ENCODE measurements around the gene CMA1. TPM values are rescaled to one million over a fixed set of nuclear protein-coding genes. Genes with fewer than 3 reads are reported as not detected.
"Not testable (repeated sequence)": the region's sequence is repeated elsewhere in the genome, so short reads cannot be mapped to it uniquely, and the experiment has no call there.

CMA1 gene
- total and polyA plus RNA-seq, 4 donors, result 0.81 TPM; not detected in 3

DNA sequence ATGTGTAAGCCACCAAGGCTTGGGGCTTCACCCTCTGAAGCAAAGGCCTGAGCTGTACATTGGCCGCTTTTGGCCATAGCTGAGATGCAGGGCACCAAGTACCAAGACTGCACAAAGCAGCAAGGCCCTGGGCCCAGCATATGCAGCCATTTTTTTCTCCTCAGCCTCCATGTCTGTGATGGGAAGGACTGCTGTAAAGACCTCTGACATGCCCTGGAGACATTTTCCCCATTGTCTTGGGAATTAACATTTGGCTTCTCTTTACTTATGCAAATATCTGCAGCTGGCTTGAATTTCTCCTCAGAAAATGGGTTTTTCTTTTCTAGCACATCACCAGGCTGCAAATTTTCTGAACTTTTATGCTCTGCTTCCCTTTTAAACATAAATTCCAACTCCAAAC lies 28.1 kb downstream of the CMA1 start:
- H3K9ac ChIP-seq (ENCODE audit: low read depth in 1 of 2, low read length in 2 of 2); H3K4me3 ChIP-seq (ENCODE audit: low read depth in 1 of 3, low read length in 3 of 3); H3K9me3 ChIP-seq (ENCODE audit: control insufficient read depth in 4 of 4, low read length in 3 of 4); H3K27ac ChIP-seq (ENCODE audit: low read depth in 1 of 2, low read length in 2 of 2); DNase-seq (ENCODE audit: low spot score); H3K27me3 ChIP-seq (ENCODE audit: control insufficient read depth in 4 of 4, insufficient read depth in 4 of 4, low read length in 3 of 4); H3K36me3 ChIP-seq (ENCODE audit: control insufficient read depth in 4 of 4, insufficient read depth in 3 of 4, low read depth in 1 of 4, low read length in 3 of 4); H3K4me1 ChIP-seq (ENCODE audit: control insufficient read depth in 4 of 4, insufficient read depth in 4 of 4, low read length in 3 of 4): not testable (repeated sequence)
- whole genome bisulfite sequencing, result 2% methylated on average over 1 of the region's 1 CpG

DNA sequence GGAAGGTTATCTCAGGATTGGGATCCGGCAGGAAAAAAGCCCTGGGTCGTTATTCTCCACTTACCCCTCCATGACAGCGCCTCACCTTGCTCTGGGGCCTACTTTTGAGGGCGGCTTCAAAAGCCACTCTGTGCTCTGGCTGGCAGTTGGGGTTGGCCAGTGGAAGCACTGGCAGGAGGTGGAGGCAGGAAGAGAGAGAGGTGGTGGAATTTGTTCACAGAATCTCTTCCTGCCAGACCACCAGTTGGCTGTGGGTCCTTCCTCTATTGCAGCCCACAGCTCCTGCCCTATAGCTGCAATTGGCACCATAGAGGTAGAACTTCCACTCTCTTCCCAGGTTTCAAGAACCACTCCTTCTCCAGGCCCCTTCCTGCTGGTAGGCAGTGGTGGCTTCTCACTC lies 32.8 kb downstream of the CMA1 start:
- Histone ChIP-seq H3K27ac (ENCODE audit: low read depth in 1 of 2, low read length in 2 of 2) (no peak overlapping the region), H3K9me3 (ENCODE audit: control insufficient read depth in 4 of 4, low read length in 3 of 4) (no peaks in the 10 kb centered on the region), H3K4me3 (ENCODE audit: low read depth in 1 of 3, low read length in 3 of 3) (no peak overlapping the region), H3K4me1 (ENCODE audit: control insufficient read depth in 4 of 4, insufficient read depth in 4 of 4, low read length in 3 of 4) (no peaks in the 10 kb centered on the region), H3K27me3 (ENCODE audit: control insufficient read depth in 4 of 4, insufficient read depth in 4 of 4, low read length in 3 of 4) (no peaks in the 10 kb centered on the region), H3K9ac (ENCODE audit: low read depth in 1 of 2, low read length in 2 of 2) (no peak overlapping the region), H3K36me3 (ENCODE audit: control insufficient read depth in 4 of 4, insufficient read depth in 3 of 4, low read depth in 1 of 4, low read length in 3 of 4) (no peaks in the 10 kb centered on the region)
- 85% methylated on average over 4 of the region's 4 CpGs for WGBS
- TF ChIP-seq, protein P1, sequence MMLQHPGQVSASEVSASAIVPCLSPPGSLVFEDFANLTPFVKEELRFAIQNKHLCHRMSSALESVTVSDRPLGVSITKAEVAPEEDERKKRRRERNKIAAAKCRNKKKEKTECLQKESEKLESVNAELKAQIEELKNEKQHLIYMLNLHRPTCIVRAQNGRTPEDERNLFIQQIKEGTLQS (IDR thresholded peaks at IDR 0.05), result no peak
- TF ChIP-seq SP1 (IDR thresholded peaks at IDR 0.05) (no peak), TAF1 (conservative IDR thresholded peaks at IDR 0.05) (no peak), NR2F2 (IDR thresholded peaks at IDR 0.05) (no peak), HNF4G (IDR thresholded peaks at IDR 0.05) (no peak), GABPA (IDR thresholded peaks at IDR 0.05 in 1 of 2, conservative IDR thresholded peaks at IDR 0.05 in 1 of 2) (no peak), FOXA2 (IDR thresholded peaks at IDR 0.05) (no peak), RXRA (IDR thresholded peaks at IDR 0.05) (no peak), RAD21 (IDR thresholded peaks at IDR 0.05) (no peak), EGR1 (IDR thresholded peaks at IDR 0.05; ENCODE audit: low read depth in 2 of 2) (no peak), YY1 (IDR thresholded peaks at IDR 0.05) (no peak), HNF4A (conservative IDR thresholded peaks at IDR 0.05) (no peak), FOXA1 (IDR thresholded peaks at IDR 0.05) (no peak)
- TF ChIP-seq, protein P2, sequence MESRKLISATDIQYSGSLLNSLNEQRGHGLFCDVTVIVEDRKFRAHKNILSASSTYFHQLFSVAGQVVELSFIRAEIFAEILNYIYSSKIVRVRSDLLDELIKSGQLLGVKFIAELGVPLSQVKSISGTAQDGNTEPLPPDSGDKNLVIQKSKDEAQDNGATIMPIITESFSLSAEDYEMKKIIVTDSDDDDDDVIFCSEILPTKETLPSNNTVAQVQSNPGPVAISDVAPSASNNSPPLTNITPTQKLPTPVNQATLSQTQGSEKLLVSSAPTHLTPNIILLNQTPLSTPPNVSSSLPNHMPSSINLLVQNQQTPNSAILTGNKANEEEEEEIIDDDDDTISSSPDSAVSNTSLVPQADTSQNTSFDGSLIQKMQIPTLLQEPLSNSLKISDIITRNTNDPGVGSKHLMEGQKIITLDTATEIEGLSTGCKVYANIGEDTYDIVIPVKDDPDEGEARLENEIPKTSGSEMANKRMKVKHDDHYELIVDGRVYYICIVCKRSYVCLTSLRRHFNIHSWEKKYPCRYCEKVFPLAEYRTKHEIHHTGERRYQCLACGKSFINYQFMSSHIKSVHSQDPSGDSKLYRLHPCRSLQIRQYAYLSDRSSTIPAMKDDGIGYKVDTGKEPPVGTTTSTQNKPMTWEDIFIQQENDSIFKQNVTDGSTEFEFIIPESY (IDR thresholded peaks at IDR 0.05), result no peak
- TF ChIP-seq, protein P3, sequence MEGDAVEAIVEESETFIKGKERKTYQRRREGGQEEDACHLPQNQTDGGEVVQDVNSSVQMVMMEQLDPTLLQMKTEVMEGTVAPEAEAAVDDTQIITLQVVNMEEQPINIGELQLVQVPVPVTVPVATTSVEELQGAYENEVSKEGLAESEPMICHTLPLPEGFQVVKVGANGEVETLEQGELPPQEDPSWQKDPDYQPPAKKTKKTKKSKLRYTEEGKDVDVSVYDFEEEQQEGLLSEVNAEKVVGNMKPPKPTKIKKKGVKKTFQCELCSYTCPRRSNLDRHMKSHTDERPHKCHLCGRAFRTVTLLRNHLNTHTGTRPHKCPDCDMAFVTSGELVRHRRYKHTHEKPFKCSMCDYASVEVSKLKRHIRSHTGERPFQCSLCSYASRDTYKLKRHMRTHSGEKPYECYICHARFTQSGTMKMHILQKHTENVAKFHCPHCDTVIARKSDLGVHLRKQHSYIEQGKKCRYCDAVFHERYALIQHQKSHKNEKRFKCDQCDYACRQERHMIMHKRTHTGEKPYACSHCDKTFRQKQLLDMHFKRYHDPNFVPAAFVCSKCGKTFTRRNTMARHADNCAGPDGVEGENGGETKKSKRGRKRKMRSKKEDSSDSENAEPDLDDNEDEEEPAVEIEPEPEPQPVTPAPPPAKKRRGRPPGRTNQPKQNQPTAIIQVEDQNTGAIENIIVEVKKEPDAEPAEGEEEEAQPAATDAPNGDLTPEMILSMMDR (IDR thresholded peaks at IDR 0.05; ENCODE audit: low read depth, low read length, missing input control), result no peak
- TF ChIP-seq, protein P4, sequence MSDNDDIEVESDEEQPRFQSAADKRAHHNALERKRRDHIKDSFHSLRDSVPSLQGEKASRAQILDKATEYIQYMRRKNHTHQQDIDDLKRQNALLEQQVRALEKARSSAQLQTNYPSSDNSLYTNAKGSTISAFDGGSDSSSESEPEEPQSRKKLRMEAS (IDR thresholded peaks at IDR 0.05), result no peak
- no peak for DNase-seq (ENCODE audit: low spot score)

DNA sequence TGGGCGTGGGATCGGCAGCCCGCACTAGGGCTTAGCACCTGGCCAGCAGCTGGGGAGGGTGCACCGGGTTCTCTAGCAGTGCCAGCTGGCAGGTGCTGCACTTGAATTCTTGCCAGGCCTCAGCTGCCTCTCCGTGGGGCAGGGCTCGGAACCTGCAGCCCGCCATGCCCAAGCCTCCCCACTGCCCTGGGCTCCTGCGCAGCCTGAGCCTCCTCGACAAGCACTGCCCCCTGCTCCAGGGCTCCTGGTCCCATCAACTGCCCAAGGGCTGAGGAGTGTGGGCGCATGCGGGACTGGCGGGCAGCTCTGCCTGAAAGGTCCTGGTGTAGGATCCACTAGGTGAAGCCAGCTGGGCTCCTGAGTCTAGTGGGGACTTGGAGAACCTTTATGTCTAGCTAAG lies 34.9 kb downstream of the CMA1 start:
- H3K36me3 ChIP-seq (ENCODE audit: control insufficient read depth in 4 of 4, insufficient read depth in 3 of 4, low read depth in 1 of 4, low read length in 3 of 4), result no peaks in the 10 kb centered on the region
- no peaks in the 10 kb centered on the region for H3K9me3 ChIP-seq (ENCODE audit: control insufficient read depth in 4 of 4, low read length in 3 of 4)
- no peaks in the 10 kb centered on the region for H3K27me3 ChIP-seq (ENCODE audit: control insufficient read depth in 4 of 4, insufficient read depth in 4 of 4, low read length in 3 of 4)
- no peaks in the 10 kb centered on the region for H3K4me1 ChIP-seq (ENCODE audit: control insufficient read depth in 4 of 4, insufficient read depth in 4 of 4, low read length in 3 of 4)
- H3K9ac ChIP-seq (ENCODE audit: low read depth in 1 of 2, low read length in 2 of 2), result no peak overlapping the region
- DNase-seq (ENCODE audit: low spot score), result no peak
- H3K27ac ChIP-seq (ENCODE audit: low read depth in 1 of 2, low read length in 2 of 2), result no peak overlapping the region
- no peak overlapping the region for H3K4me3 ChIP-seq (ENCODE audit: low read depth in 1 of 3, low read length in 3 of 3)
- WGBS, result 73% methylated on average over 12 of the region's 12 CpGs
- TF ChIP-seq, protein P4 (IDR thresholded peaks at IDR 0.05), result no peak
- no peak for TF ChIP-seq JUND (IDR thresholded peaks at IDR 0.05)
- TF ChIP-seq FOXA1 (IDR thresholded peaks at IDR 0.05), result no peak
- no peak for TF ChIP-seq HNF4G (IDR thresholded peaks at IDR 0.05)
- no peak for TF ChIP-seq RAD21 (IDR thresholded peaks at IDR 0.05)
- no peak for TF ChIP-seq YY1 (IDR thresholded peaks at IDR 0.05)
- TF ChIP-seq TAF1 (conservative IDR thresholded peaks at IDR 0.05), result no peak
- TF ChIP-seq FOXA2 (IDR thresholded peaks at IDR 0.05), result no peak
- TF ChIP-seq EGR1 (IDR thresholded peaks at IDR 0.05; ENCODE audit: low read depth in 2 of 2), result no peak
- no peak for TF ChIP-seq GABPA (IDR thresholded peaks at IDR 0.05 in 1 of 2, conservative IDR thresholded peaks at IDR 0.05 in 1 of 2)
- TF ChIP-seq, protein P5, sequence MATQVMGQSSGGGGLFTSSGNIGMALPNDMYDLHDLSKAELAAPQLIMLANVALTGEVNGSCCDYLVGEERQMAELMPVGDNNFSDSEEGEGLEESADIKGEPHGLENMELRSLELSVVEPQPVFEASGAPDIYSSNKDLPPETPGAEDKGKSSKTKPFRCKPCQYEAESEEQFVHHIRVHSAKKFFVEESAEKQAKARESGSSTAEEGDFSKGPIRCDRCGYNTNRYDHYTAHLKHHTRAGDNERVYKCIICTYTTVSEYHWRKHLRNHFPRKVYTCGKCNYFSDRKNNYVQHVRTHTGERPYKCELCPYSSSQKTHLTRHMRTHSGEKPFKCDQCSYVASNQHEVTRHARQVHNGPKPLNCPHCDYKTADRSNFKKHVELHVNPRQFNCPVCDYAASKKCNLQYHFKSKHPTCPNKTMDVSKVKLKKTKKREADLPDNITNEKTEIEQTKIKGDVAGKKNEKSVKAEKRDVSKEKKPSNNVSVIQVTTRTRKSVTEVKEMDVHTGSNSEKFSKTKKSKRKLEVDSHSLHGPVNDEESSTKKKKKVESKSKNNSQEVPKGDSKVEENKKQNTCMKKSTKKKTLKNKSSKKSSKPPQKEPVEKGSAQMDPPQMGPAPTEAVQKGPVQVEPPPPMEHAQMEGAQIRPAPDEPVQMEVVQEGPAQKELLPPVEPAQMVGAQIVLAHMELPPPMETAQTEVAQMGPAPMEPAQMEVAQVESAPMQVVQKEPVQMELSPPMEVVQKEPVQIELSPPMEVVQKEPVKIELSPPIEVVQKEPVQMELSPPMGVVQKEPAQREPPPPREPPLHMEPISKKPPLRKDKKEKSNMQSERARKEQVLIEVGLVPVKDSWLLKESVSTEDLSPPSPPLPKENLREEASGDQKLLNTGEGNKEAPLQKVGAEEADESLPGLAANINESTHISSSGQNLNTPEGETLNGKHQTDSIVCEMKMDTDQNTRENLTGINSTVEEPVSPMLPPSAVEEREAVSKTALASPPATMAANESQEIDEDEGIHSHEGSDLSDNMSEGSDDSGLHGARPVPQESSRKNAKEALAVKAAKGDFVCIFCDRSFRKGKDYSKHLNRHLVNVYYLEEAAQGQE (IDR thresholded peaks at IDR 0.05), result no peak
- TF ChIP-seq RXRA (IDR thresholded peaks at IDR 0.05), result no peak
- TF ChIP-seq SP1 (IDR thresholded peaks at IDR 0.05), result no peak

All from liver (tissue), 9 donors.